GM12873 (cell line): ENCODE measurements around the gene PDE4A.

Source experiments
- TF ChIP-seq, protein P1 (sequence below): IDR thresholded peaks from 2 replicates; pipeline ENCODE4 v1.5.1; 2012; ENCODE audit warnings: low read depth, mild to moderate bottlenecking, moderate library complexity, low read length, control low read depth; ENCODE audit not compliant: insufficient read depth; ENCODE audit errors: missing control alignments

The PDE4A gene

DNA sequence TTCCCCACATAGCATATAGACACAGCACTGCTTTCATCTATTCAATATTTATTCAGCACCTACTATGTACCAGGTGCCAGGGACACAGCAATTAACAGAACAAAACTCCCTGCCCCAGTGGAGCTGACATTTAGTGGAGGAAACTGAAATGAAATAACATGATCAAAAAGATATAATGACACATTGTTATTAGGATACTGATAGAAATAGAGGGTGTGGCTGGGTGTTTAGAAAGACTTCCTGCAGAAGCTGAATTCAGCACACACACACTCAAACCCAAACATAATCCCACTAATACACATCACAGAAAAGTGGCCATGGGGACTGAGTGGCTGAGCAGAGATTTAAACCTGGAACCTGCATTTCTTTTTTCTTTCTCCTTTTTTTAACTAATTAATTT, 13.2 kb upstream of the PDE4A start:
- TF ChIP-seq, protein P1, sequence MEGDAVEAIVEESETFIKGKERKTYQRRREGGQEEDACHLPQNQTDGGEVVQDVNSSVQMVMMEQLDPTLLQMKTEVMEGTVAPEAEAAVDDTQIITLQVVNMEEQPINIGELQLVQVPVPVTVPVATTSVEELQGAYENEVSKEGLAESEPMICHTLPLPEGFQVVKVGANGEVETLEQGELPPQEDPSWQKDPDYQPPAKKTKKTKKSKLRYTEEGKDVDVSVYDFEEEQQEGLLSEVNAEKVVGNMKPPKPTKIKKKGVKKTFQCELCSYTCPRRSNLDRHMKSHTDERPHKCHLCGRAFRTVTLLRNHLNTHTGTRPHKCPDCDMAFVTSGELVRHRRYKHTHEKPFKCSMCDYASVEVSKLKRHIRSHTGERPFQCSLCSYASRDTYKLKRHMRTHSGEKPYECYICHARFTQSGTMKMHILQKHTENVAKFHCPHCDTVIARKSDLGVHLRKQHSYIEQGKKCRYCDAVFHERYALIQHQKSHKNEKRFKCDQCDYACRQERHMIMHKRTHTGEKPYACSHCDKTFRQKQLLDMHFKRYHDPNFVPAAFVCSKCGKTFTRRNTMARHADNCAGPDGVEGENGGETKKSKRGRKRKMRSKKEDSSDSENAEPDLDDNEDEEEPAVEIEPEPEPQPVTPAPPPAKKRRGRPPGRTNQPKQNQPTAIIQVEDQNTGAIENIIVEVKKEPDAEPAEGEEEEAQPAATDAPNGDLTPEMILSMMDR = no peak

DNA sequence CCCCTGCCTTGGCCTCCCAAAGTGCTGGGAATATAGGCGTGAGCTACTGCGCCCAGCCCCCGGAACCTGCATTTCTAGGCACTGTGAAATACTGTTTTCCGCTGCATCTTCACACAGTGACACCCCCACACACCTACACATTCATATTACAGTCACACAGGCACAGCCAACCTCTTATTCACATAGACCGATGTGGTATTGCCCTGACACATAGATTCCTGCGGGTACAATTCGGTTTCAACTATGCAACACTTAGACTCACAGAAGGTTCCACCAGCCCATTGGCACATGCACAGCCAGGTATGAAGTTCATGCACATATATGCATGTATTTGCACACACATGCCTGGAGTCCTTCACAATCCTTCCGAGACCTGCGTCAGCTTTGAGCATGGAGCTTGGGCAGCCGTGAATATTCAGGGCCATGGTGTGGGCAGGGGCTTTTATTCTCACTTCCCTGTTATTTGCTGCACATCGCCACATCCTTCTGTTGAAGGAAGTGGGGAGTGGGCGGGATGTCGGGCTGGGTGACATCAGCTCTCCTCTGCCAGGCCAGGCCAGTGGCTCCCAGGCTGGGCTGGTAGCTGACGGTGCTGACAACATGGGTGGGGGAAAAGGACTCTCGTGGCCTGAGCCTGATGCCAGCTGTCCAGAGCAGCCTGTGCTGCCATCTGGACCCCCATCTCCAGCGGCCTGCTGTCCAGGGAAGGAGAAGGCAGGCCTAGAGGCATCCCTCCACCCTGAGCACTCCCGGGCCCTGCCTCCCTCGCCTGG, 11.6 kb upstream of the PDE4A start:
- TF ChIP-seq, protein P1 = no peak

DNA sequence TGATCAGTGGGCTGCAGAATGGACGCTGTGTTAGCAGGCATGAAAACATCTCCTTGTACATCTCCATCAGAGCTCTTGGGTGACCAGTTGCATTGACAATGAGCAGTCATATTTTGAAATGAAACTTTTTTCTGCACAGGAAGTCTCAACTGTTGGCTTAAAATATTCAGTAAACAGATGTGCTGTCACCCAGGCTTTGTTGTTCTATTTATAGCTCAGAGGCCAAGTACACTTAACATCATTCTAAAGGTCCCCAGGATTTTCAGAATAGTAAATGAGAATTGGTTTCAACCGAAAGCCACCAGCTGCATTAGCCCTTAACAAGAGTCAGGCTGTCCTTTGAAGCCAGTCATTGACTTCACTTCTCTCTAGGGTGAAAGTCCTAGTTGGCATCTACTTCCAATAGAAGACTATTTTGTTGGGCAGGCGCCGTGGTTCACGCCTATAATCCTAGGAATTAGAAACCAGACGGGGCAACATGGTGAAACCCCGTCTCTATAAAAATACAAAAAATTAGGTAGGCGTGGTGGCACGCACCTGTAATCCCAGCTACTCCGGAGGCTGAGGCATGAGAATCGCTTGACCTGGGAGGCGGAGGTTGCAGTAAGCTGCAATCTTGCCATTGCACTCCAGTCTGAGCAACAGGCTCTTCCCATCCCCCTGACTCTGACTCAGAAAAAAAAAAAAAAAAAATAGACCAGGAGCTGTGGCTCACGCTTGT, 7.9 kb upstream of the PDE4A start:
- TF ChIP-seq, protein P1 = no peak

DNA sequence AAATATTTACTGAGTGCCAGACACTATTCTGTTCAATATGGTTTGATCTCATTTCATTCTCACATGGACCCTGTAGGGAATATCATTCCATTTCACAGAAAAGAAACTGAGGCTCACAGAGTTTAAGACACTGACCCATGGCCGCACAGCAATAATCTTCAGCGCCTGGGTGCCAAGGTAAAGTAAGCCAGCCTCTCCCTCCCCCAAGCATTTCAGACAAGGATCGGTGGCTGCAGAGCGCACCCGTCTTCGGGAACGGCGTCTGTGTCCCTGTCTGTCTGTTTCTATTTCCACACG, 4.3 kb upstream of the PDE4A start:
- TF ChIP-seq, protein P1 = no peak

DNA sequence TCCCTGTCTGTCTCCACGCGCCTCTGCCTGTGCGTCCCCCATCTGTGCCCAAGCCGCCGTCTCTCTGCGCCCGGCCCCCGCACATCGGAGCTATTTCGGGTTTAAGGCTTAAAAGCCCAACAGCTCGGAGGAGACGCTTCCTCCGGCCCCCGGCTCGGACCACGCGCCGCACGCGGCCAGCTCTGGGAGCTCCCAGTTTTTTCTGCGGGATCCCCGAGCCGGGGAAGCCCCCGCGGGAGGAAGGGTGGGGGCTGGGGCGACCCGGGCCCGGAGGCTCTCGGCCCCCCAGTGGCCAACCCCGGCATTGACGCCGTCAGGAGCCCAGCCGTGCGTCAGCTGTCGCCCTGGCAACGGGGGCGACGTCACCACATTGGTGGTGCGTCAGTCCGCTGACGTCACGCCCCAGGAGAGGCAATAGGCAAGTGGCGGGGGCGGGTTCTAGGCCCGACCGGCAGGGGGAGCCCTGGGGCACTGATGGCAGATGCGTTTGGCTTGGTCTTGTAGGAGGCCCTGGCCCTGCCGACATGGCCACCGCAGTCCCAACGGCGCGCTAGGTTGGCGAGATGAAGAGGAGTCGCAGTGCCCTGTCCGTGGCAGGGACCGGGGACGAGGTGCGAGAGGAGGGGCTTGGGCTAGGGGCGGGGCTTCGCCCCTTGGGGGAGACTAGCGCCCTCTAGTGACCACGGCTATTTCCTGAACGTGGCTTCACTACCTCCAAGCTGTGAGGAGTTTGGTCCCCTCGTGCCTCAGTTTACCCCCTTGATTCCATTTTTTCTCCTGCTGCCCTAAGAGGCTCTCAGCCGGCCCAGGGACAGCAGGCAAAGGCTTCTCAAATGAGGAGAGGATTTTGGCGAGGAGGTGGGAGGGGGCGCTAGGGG, 3.7 kb upstream of the PDE4A start:
- TF ChIP-seq, protein P1 = peak; percentile 75

DNA sequence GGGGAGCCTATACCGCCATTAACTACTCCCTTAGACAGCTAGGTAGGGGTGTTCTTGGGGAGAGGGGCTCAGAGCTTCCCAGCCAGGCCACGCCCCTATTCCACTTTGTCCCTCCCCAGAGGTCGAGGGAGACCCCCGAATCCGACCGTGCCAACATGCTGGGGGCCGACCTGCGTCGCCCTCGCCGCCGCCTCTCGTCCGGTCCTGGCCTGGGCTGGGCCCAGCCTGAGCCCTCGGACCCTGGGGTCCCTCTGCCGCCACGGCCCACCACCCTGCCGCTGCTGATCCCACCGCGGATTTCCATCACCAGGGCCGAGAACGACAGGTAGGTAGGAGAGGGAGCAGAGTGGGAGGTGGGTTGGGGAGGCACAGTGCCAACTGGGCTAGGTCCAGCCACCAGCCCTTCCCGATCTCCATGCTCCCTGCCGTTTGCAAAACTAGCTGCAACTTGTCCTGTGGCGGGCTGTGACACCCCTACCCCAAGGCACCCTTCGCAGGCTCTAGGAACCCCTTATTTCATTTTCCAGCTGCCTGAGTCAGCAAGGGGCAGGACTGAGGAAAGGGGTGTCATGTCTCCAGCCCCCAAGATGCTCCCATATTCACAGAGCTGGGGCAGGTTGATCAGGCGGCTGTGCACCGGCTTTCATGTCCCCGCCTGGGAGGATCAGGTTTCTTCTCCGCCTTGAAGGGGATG, 2.6 kb upstream of the PDE4A start:
- TF ChIP-seq, protein P1 = no peak

DNA sequence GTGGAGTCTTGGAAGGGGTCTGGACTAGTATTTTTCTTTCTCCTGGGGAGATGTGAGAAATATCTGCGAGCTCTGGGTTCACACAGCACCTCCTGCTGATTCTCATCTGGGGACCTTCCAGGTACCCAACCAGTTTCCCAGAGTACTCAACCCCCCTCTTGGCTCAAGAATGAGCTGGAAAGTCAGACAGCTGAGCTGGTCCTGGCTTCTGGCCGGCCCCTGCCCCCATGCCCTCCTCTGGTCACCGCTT, 2.2 kb upstream of the PDE4A start:
- TF ChIP-seq, protein P1 = no peak
